HepG2 (cell line): ENCODE results near the gene NEK9. TPM values are rescaled to one million over a fixed set of nuclear protein-coding genes. Genes with fewer than 3 reads are reported as not detected.

Experiments
- AHR ChIP-seq: IDR thresholded peaks from 2 replicates; pipeline ENCODE4 v1.6.1; 2018; ENCODE audit warnings: missing genetic modification reagents, missing compliant biosample characterization
- ATAD3A ChIP-seq: sonication (generic); formaldehyde crosslinking; IDR thresholded peaks from 2 replicates; pipeline ENCODE4 v1.4.0; 2020; ENCODE audit warnings: missing genetic modification reagents
- BCLAF1 ChIP-seq: fragments of 450-650 bp; IDR thresholded peaks from 2 replicates; pipeline ENCODE4 v1.6.1; 2017; ENCODE audit warnings: mild to moderate bottlenecking
- ETV6 ChIP-seq: sonication (generic); formaldehyde crosslinking; conservative IDR thresholded peaks from 2 replicates; pipeline ENCODE4 v1.4.0; 2020; ENCODE audit warnings: missing genetic modification reagents
- FOSL1 ChIP-seq: sonication (generic); formaldehyde crosslinking; IDR thresholded peaks from 2 replicates; pipeline ENCODE4 v1.9.0; 2021; ENCODE audit warnings: missing genetic modification reagents, borderline replicate concordance
- KDM2A ChIP-seq: sonication (generic); formaldehyde crosslinking; IDR thresholded peaks from 2 replicates; pipeline ENCODE4 v1.4.0; 2020; ENCODE audit warnings: low read depth, missing genetic modification reagents, borderline replicate concordance
- KLF13 ChIP-seq: sonication (generic); formaldehyde crosslinking; IDR thresholded peaks from 2 replicates; pipeline ENCODE4 v1.4.0; 2020; ENCODE audit warnings: mild to moderate bottlenecking, missing genetic modification reagents
- MEIS1 ChIP-seq: sonication (generic); formaldehyde crosslinking; IDR thresholded peaks from 2 replicates; pipeline ENCODE4 v1.9.0; 2021; ENCODE audit warnings: mild to moderate bottlenecking, missing genetic modification reagents, moderate library complexity, borderline replicate concordance
- NR2F2 ChIP-seq: IDR thresholded peaks from 2 replicates; pipeline ENCODE4 v1.6.1; 2012; ENCODE audit warnings: low read depth, inconsistent platforms, borderline replicate concordance
- PAWR ChIP-seq: sonication (generic); formaldehyde crosslinking; IDR thresholded peaks from 2 replicates; pipeline ENCODE4 v1.4.0; 2020; ENCODE audit warnings: missing genetic modification reagents, mild to moderate bottlenecking, borderline replicate concordance
- PHB2 ChIP-seq: fragments of 450-650 bp; IDR thresholded peaks from 2 replicates; pipeline ENCODE4 v1.6.1; 2018; ENCODE audit not compliant: partially characterized antibody
- POLR2A ChIP-seq, 2 experiments: IDR thresholded peaks; 2 replicates each; pipeline ENCODE4 v1.6.1; 2011; ENCODE audit warnings: low read depth in 2 of 2, low read length in 2 of 2, mild to moderate bottlenecking in 1 of 2, moderate library complexity in 1 of 2; ENCODE audit not compliant: insufficient read depth in 1 of 2
- RAD21 ChIP-seq: fragments of 450-650 bp; formaldehyde crosslinking; IDR thresholded peaks from 2 replicates; pipeline ENCODE4 v1.5.0; 2020; ENCODE audit warnings: mild to moderate bottlenecking
- SIN3A ChIP-seq: IDR thresholded peaks from 2 replicates; pipeline ENCODE4 v1.6.1; 2011; ENCODE audit warnings: low read depth, mild to moderate bottlenecking, control low read depth, low read length, borderline replicate concordance
- TEAD3 ChIP-seq: optimal IDR thresholded peaks from 2 replicates; pipeline ENCODE3; 2016; ENCODE audit warnings: borderline replicate concordance
- THAP8 ChIP-seq: sonication (generic); formaldehyde crosslinking; IDR thresholded peaks from 2 replicates; pipeline ENCODE4 v1.5.1; 2020; ENCODE audit warnings: missing genetic modification reagents, mild to moderate bottlenecking, borderline replicate concordance
- YEATS2 ChIP-seq: sonication (generic); formaldehyde crosslinking; IDR thresholded peaks from 2 replicates; pipeline ENCODE4 v1.4.0; 2020; ENCODE audit warnings: missing genetic modification reagents, borderline replicate concordance
- ZMYM2 ChIP-seq: sonication (generic); formaldehyde crosslinking; IDR thresholded peaks from 2 replicates; pipeline ENCODE4 v1.8.0; 2022; ENCODE audit warnings: mild to moderate bottlenecking, missing genetic modification reagents
- ZNF292 ChIP-seq: sonication (generic); formaldehyde crosslinking; IDR thresholded peaks from 2 replicates; pipeline ENCODE4 v1.8.1; 2022; ENCODE audit warnings: mild to moderate bottlenecking, low read depth, missing genetic modification reagents, borderline replicate concordance
- ZNF446 ChIP-seq: sonication (generic); formaldehyde crosslinking; IDR thresholded peaks from 2 replicates; pipeline ENCODE4 v1.5.0; 2020; ENCODE audit warnings: mild to moderate bottlenecking, missing genetic modification reagents
- ZNF570 ChIP-seq: sonication (generic); formaldehyde crosslinking; IDR thresholded peaks from 2 replicates; pipeline ENCODE4 v1.4.0; 2020; ENCODE audit warnings: mild to moderate bottlenecking, missing genetic modification reagents, borderline replicate concordance
- ZNF687 ChIP-seq: sonication (generic); formaldehyde crosslinking; IDR thresholded peaks from 2 replicates; pipeline ENCODE4 v1.5.1; 2020; ENCODE audit warnings: mild to moderate bottlenecking, missing genetic modification reagents, moderate library complexity
- polyA plus RNA-seq, 8 experiments: library from polyadenylated mRNA; depleted of rRNA in 3 of 8; stranded (reverse) in 7 of 8; unstranded in 1 of 8; fragments of >200 nt; fragmentation: Illumina TruSeq in 4 of 8; extraction: Trizol in 4 of 8; gene quantifications; 2 replicates each; pipeline versions ENCODE4 v1.2.1 to v1.2.3, GENCODE V29; 2011 to 2016; ENCODE audit warnings: low read depth in 4 of 8, missing spikeins in 1 of 8, mixed read lengths in 1 of 8; ENCODE audit not compliant: insufficient read depth in 1 of 8
- total RNA-seq, 5 experiments: library from RNA; depleted of rRNA; stranded (reverse); fragments of >200 nt; fragmentation: Illumina TruSeq; extraction: Trizol; gene quantifications; 2 replicates each; pipeline ENCODE4 v1.2.3, GENCODE V29; 2016; ENCODE audit warnings: low read depth in 1 of 5
- TF ChIP-seq, protein P1 (sequence below): sonication (generic); formaldehyde crosslinking; IDR thresholded peaks from 2 replicates; pipeline ENCODE4 v1.8.1; 2023; ENCODE audit warnings: missing genetic modification reagents, mild to moderate bottlenecking, borderline replicate concordance

Gene NEK9
- total and polyA plus RNA-seq, 2 of the 13 experiments (the other 11 are each of a cell fraction or from before 2014, with no cell fraction given) = 16.5 to 27.3 TPM

GRCh38 chr14:75176142-75176820 is 49.4 kb upstream of the NEK9 start, which contains the start of gene TMED10 (continued):
- TF ChIP-seq PHB2 (no peak), RAD21 (CRISPR knock-in tag) (peak; percentile 42; the same call in 1 of the 2 replicates), SIN3A (no peak; the same call in 1 of the 2 replicates), FOSL1 (CRISPR knock-in tag) (peak; percentile 52; the same call in 1 of the 2 replicates), ZNF570 (CRISPR knock-in tag) (no peak; the same call in 1 of the 2 replicates), ZNF446 (CRISPR knock-in tag) (0 out of 2 replicates have a peak, but pooled peaks have one; percentile 20), PAWR (CRISPR knock-in tag) (no peak), ETV6 (CRISPR knock-in tag) (peak; percentile 84; the same call in 1 of the 2 replicates), BCLAF1 (no peak), AHR (CRISPR knock-in tag) (peak; percentile 22; the same call in 1 of the 2 replicates), YEATS2 (peak; percentile 74), ZMYM2 (CRISPR knock-in tag) (no peak; the same call in 1 of the 2 replicates), TEAD3 (CRISPR knock-in tag) (peak; percentile 13), NR2F2 (peak; percentile 77), MEIS1 (CRISPR knock-in tag) (peak; percentile 73), ATAD3A (CRISPR knock-in tag) (no peak), ZNF687 (CRISPR knock-in tag) (peak; percentile 88), THAP8 (no peak), KDM2A (peak; percentile 83; the same call in 1 of the 2 replicates), POLR2A (IDR thresholded peaks at IDR 0.05; ENCODE audit: insufficient read depth in 1 of 2, low read depth in 2 of 2, low read length in 2 of 2) (peak; percentile 83 to 87), KLF13 (0 out of 2 replicates have a peak, but pooled peaks have one; percentile 77), ZNF292 (CRISPR knock-in tag) (no peak)
- TF ChIP-seq, protein P1, sequence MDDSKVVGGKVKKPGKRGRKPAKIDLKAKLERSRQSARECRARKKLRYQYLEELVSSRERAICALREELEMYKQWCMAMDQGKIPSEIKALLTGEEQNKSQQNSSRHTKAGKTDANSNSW = peak; percentile 56; the same call in 1 of the 2 replicates
